Endothelial cell of umbilical vein (primary cell): Measurements from ENCODE around the gene NT5C1A. TPM values are rescaled to one million over a fixed set of nuclear protein-coding genes. Genes with fewer than 3 reads are reported as not detected.

Experiments used
- BruUV-seq: library from RNA; stranded (reverse); fragments of 400-500 nt; replicated peaks from 2 replicates; lab custom pipeline; 2021; lab: Mats Ljungman, UMichigan
- CTCF ChIA-PET: fragments of 300-600, 350-600 bp; sonication (Branson Sonifier 250); formaldehyde crosslinking; loops from one replicate; lab custom pipeline; 2021; ENCODE audit warnings: antibody characterized with exemption, inconsistent platforms; lab: Charles Lee
- POLR2A ChIA-PET: fragments of 300-600, 350-600 bp; sonication (Branson Sonifier 250); formaldehyde crosslinking; loops from one replicate; lab custom pipeline; 2021; ENCODE audit warnings: antibody characterized with exemption, inconsistent platforms; lab: Charles Lee
- DNase-seq: peaks from one replicate; pipeline ENCODE4 v3.0.0-alpha.2; 2011; ENCODE audit warnings: low read depth, low spot score
- FAIRE-seq: peaks from 2 replicates; lab custom pipeline; 2011; peaks lifted over from hg19 to GRCh38; lab: Jason Lieb, UNC
- H2AFZ ChIP-seq: 2 replicates; pipeline ENCODE4 v1.6.0; 2012; ENCODE audit warnings: low read depth, low read length, control low read depth, inconsistent platforms
- H3K27ac ChIP-seq: 2 replicates; pipeline ENCODE4 v1.5.1; 2011; ENCODE audit warnings: low read depth, mild to moderate bottlenecking, control low read depth, low read length, moderate library complexity; ENCODE audit not compliant: insufficient read depth
- H3K27me3 ChIP-seq, 2 experiments: 2 replicates each; pipeline versions ENCODE4 v1.6.0 to v1.6.1; 2011; ENCODE audit warnings: low read length in 2 of 2, mixed read lengths in 1 of 2; ENCODE audit not compliant: control insufficient read depth in 2 of 2, insufficient read depth in 2 of 2
- H3K36me3 ChIP-seq, 2 experiments: 2 replicates in 1 of 2; 3 replicates in 1 of 2; pipeline ENCODE4 v1.5.1; 2011; ENCODE audit warnings: low read length in 2 of 2, mild to moderate bottlenecking in 1 of 2, moderate library complexity in 1 of 2; ENCODE audit not compliant: control insufficient read depth in 2 of 2, insufficient read depth in 2 of 2; ENCODE audit errors: extremely low read depth in 1 of 2
- H3K4me1 ChIP-seq: 3 replicates; pipeline ENCODE4 v1.5.1; 2011; ENCODE audit warnings: mild to moderate bottlenecking, low read length; ENCODE audit not compliant: control insufficient read depth, insufficient read depth; ENCODE audit errors: extremely low read depth
- H3K4me2 ChIP-seq: 2 replicates; pipeline ENCODE4 v1.6.1; 2011; ENCODE audit warnings: low read length, control low read depth, mixed read lengths; ENCODE audit not compliant: insufficient read depth
- H3K4me3 ChIP-seq, 3 experiments: fragments of 200-600 bp in 1 of 3; sonication (generic), shearing (Covaris generic) in 1 of 3; replicated peaks in 1 of 3; 2 replicates each; pipeline ENCODE4 v1.5.1; 2011 to 2016; ENCODE audit warnings: control low read depth in 3 of 3, low read length in 3 of 3, mild to moderate bottlenecking in 2 of 3, inconsistent platforms in 1 of 3, low read depth in 1 of 3, moderate library complexity in 1 of 3; ENCODE audit not compliant: insufficient read depth in 1 of 3
- H3K79me2 ChIP-seq: 2 replicates; pipeline ENCODE4 v1.6.0; 2012; ENCODE audit warnings: low read length, inconsistent platforms; ENCODE audit not compliant: control insufficient read depth, insufficient read depth
- H3K9ac ChIP-seq: replicated peaks from 2 replicates; pipeline ENCODE3; 2011; ENCODE audit warnings: low read length, control low read depth; ENCODE audit not compliant: insufficient read depth; ENCODE audit errors: extremely low read depth
- H3K9me1 ChIP-seq: replicated peaks from 3 replicates; pipeline ENCODE4 v1.6.0; 2011; ENCODE audit warnings: mild to moderate bottlenecking, low read length; ENCODE audit not compliant: control insufficient read depth, insufficient read depth; ENCODE audit errors: extremely low read depth
- H3K9me3 ChIP-seq: replicated peaks from 2 replicates; pipeline ENCODE4 v1.5.1; 2012; ENCODE audit warnings: low read length, inconsistent platforms; ENCODE audit not compliant: control insufficient read depth, insufficient read depth
- H4K20me1 ChIP-seq: replicated peaks from 2 replicates; pipeline ENCODE3; 2011; ENCODE audit warnings: mild to moderate bottlenecking, low read length; ENCODE audit not compliant: control insufficient read depth, insufficient read depth; ENCODE audit errors: extremely low read depth
- CTCF ChIP-seq, 2 donors: IDR thresholded peaks; 1 replicate in 1 of 2; 2 replicates in 1 of 2; pipeline ENCODE4 v1.5.1; 2011; ENCODE audit warnings: low read length in 2 of 2, mild to moderate bottlenecking in 2 of 2, moderate library complexity in 2 of 2, control low read depth in 1 of 2, inconsistent platforms in 1 of 2, low read depth in 1 of 2; ENCODE audit not compliant: insufficient read depth in 1 of 2; ENCODE audit errors: extremely low read depth in 1 of 2
- EZH2 ChIP-seq: IDR thresholded peaks from 2 replicates; pipeline ENCODE4 v1.6.1; 2012; ENCODE audit warnings: borderline replicate concordance, low read depth, mild to moderate bottlenecking, moderate library complexity, low read length, inconsistent platforms; ENCODE audit not compliant: severe bottlenecking
- FOS ChIP-seq: IDR thresholded peaks from 2 replicates; pipeline ENCODE4 v1.6.1; 2011; ENCODE audit warnings: mild to moderate bottlenecking, low read length, moderate library complexity, borderline replicate concordance; ENCODE audit not compliant: insufficient read depth
- GATA2 ChIP-seq: IDR thresholded peaks from 2 replicates; pipeline ENCODE4 v1.7.0; 2011; ENCODE audit warnings: low read depth, mild to moderate bottlenecking, moderate library complexity, mixed read lengths, low read length; ENCODE audit not compliant: insufficient read length, insufficient read depth
- JUN ChIP-seq: IDR thresholded peaks from 2 replicates; pipeline ENCODE4 v1.6.1; 2011; ENCODE audit warnings: borderline replicate concordance, low read depth; ENCODE audit not compliant: insufficient read length, insufficient read depth
- MAX ChIP-seq: IDR thresholded peaks from 2 replicates; pipeline ENCODE4 v1.6.1; 2011; ENCODE audit not compliant: insufficient read depth, insufficient read length
- MYC ChIP-seq: IDR thresholded peaks from one replicate; pipeline ENCODE4 v1.6.1; 2011; ENCODE audit warnings: mild to moderate bottlenecking, low read depth, low read length
- POLR2A ChIP-seq: IDR thresholded peaks from 2 replicates; pipeline ENCODE4 v1.6.1; 2012; ENCODE audit warnings: low read depth, mild to moderate bottlenecking, control low read depth, low read length
- POLR2AphosphoS5 ChIP-seq: IDR thresholded peaks from 2 replicates; pipeline ENCODE4 v1.6.1; 2012; ENCODE audit warnings: low read depth, mild to moderate bottlenecking, control low read depth, low read length, moderate library complexity; ENCODE audit not compliant: insufficient read depth
- dilution Hi-C: fragments of 300-500 bp; cut with MboI; formaldehyde crosslinking; loops from one replicate; pipeline ENCODE4 v1.15.0; 2019; ENCODE audit warnings: low sequenced_read_pairs; ENCODE audit not compliant: extremely low pct_ligation_motif_present
- intact Hi-C: fragments of 100-400 bp; cut with micrococcal nuclease; formaldehyde crosslinking; loops from one replicate; pipeline ENCODE4 v1.10.0; 2022
- polyA plus RNA-seq, 4 experiments: library from polyadenylated mRNA; depleted of rRNA in 3 of 4; stranded (reverse) in 3 of 4; unstranded in 1 of 4; fragments of >200 nt; gene quantifications; 2 replicates each; pipeline versions ENCODE4 v1.2.1 to v1.2.3, GENCODE V29; 2011 to 2012; ENCODE audit warnings: missing spikeins in 1 of 4
- total RNA-seq: library from RNA; stranded (reverse); gene quantifications from 2 replicates; pipeline ENCODE4 v1.2.3, GENCODE V29; 2021

NT5C1A gene
- total and polyA plus RNA-seq, 2 donors (not counting 3 experiments of a cell fraction or from before 2014, with no cell fraction given) = not detected

- CTCF ChIA-PET = interaction anchor here (0.7 to 1.5 kb wide), 5 partner anchors 9 to 94 kb away, joined by 3 to 7 read pairs (median 4); partner anchors contain the start of genes HPCAL4 and NT5C1A
- no peak for FAIRE-seq
- intact Hi-C loops = no loop called here
Observed at GRCh38 chr1:39700348-39700747, 28.4 kb upstream of the NT5C1A start.

GRCh38 chr1:39699419-39699818 is 27.5 kb upstream of the NT5C1A start:
- TF ChIP-seq GATA2 (no peak), MYC (no peak), MAX (no peak), POLR2A (no peak), JUN (no peak), POLR2AphosphoS5 (no peak), CTCF (IDR thresholded peaks at IDR 0.05; ENCODE audit: extremely low read depth in 1 of 2, insufficient read depth in 1 of 2, low read depth in 1 of 2, low read length in 2 of 2) (no peak), EZH2 (no peak), FOS (no peak)
- Histone ChIP-seq H3K27me3 (peaks cover 34 to 37% of the 10 kb centered on the region in 2 experiments), H3K9me3 (no peaks in the 10 kb centered on the region), H3K4me3 (no peak overlapping the region), H3K27ac (no peak overlapping the region), H3K36me3 (no peaks in the 10 kb centered on the region), H3K9me1 (no peaks in the 10 kb centered on the region), H3K4me2 (no peak overlapping the region), H3K9ac (no peak overlapping the region), H2AFZ (no peak overlapping the region), H3K79me2 (no peaks in the 10 kb centered on the region), H3K4me1 (no peaks in the 10 kb centered on the region), H4K20me1 (no peaks in the 10 kb centered on the region)
- CTCF ChIA-PET = interaction anchor here (1.0 to 1.5 kb wide), 4 partner anchors 8 to 93 kb away, joined by 3 to 7 read pairs (median 4); partner anchors contain the start of gene HPCAL4
- dilution Hi-C loops (no loop called here), intact Hi-C loops (no loop called here)
- no TSS peak for BruUV-seq
- FAIRE-seq (no peak), DNase-seq (no peak)
- POLR2A ChIA-PET = no interaction called here

More at GRCh38 chr1:39700348-39700747, 28.4 kb upstream of the NT5C1A start:
- no peak for DNase-seq
- no TSS peak for BruUV-seq
- Histone ChIP-seq H3K9me1 (no peaks in the 10 kb centered on the region), H3K4me1 (no peaks in the 10 kb centered on the region), H3K4me3 (no peak overlapping the region), H4K20me1 (no peaks in the 10 kb centered on the region), H2AFZ (no peak overlapping the region), H3K4me2 (no peak overlapping the region), H3K27ac (no peak overlapping the region), H3K27me3 (peaks cover 29 to 33% of the 10 kb centered on the region in 2 experiments), H3K9ac (no peak overlapping the region), H3K9me3 (no peaks in the 10 kb centered on the region), H3K36me3 (no peaks in the 10 kb centered on the region), H3K79me2 (no peaks in the 10 kb centered on the region)
- dilution Hi-C loops = no loop called here
- POLR2A ChIA-PET = no interaction called here
- TF ChIP-seq POLR2AphosphoS5 (no peak), POLR2A (no peak), EZH2 (no peak), MAX (no peak), FOS (no peak)
